Measurements from ENCODE around the gene THEM5. TPM values are rescaled to one million over a fixed set of nuclear protein-coding genes. Genes with fewer than 3 reads are reported as not detected.

The THEM5 gene
- total RNA-seq, 1 experiment from 2014 or later: not detected

DNA sequence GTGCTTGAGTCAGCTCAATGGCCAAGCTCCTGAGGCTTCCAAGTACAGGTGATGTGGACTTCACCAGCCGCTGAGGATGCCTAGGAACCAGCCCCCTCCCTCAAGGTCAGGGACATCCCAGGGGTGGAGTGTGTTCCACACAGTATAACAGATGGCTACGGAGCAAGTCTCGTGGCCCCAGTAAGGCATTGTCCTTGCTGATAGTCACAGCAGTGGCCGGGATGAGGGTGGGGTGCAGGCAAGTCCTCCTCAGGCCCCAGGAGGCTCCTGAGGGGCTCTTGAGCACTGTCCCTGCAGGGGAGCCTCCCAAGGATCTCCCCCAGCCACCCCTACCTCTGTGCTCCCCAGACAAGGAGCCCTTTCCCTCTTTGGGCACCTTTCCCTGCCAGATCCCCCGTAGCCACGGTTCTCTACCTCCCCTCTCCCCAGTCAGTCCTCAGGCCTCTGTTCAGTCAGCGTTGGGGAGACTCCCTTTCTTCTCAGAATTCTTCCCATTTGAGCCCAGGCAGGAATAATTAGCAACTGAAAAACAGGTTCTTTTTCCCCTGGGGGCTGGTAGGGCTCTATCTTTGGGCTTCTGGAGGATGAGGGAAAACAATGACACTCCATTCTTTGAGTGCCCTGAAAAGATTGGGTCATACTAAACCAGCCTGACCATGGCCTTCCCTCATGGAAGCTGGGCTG is 7.1 kb upstream of the THEM5 start:
- Histone ChIP-seq H3K4me2 (0 out of 2 replicates have a peak overlapping the region, but pooled peaks have one; percentile 13), H3K4me3 (no peak overlapping the region), H2AFZ (no peak overlapping the region; the same call in 1 of the 2 replicates), H3K9me2 (ENCODE audit: insufficient read depth) (no peaks in the 10 kb centered on the region), H3K27ac (no peak overlapping the region), H3K4me1 (replicated peaks; ENCODE audit: insufficient read depth) (0 out of 2 replicates have a peak, but pooled peaks cover 7% of the 10 kb centered on the region), H4K20me1 (ENCODE audit: insufficient read depth) (no peaks in the 10 kb centered on the region), H3K9me3 (ENCODE audit: insufficient read depth, low read depth) (no peaks in the 10 kb centered on the region), H3F3A (ENCODE audit: insufficient read depth, low read depth) (no peaks in the 10 kb centered on the region), H3K36me3 (ENCODE audit: low read depth) (no peaks in the 10 kb centered on the region), H3K79me2 (ENCODE audit: low read depth) (no peaks in the 10 kb centered on the region), H3K27me3 (ENCODE audit: insufficient read depth, low read depth) (no peaks in the 10 kb centered on the region)
- ChIA-PET POLR2A (ENCODE audit: unreplicated experiment) (no interaction called here), CTCF (no interaction called here)
- intact Hi-C loops (cut with micrococcal nuclease; ENCODE audit: unreplicated experiment): no loop called here
- no peak for DNase-seq
- no TSS peak for BruUV-seq (replicated peaks)
- TF ChIP-seq, protein P1, sequence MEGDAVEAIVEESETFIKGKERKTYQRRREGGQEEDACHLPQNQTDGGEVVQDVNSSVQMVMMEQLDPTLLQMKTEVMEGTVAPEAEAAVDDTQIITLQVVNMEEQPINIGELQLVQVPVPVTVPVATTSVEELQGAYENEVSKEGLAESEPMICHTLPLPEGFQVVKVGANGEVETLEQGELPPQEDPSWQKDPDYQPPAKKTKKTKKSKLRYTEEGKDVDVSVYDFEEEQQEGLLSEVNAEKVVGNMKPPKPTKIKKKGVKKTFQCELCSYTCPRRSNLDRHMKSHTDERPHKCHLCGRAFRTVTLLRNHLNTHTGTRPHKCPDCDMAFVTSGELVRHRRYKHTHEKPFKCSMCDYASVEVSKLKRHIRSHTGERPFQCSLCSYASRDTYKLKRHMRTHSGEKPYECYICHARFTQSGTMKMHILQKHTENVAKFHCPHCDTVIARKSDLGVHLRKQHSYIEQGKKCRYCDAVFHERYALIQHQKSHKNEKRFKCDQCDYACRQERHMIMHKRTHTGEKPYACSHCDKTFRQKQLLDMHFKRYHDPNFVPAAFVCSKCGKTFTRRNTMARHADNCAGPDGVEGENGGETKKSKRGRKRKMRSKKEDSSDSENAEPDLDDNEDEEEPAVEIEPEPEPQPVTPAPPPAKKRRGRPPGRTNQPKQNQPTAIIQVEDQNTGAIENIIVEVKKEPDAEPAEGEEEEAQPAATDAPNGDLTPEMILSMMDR (conservative IDR thresholded peaks at IDR 0.05): no peak
- TF ChIP-seq EZH2 (IDR thresholded peaks at IDR 0.05; ENCODE audit: low read depth): no peak

DNA sequence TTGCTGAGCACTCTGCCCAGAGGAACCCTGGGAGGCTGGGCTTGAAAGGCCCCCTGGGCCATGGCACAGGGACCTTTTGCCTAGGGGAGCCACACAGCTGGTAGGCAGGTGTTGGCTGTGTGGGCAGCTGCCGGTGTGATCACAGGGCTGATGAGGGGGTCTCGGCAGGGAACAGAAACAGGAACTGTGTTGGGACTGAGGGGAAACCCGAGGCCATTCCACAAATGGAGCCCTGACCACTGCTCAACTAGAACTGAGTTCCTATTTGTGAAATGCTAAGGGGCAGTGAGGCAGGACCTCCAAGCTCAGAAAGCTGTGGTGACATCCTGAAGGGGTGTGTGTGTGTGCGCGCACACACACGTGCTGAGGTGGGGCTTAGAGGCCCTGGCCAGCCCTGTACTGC is 6.4 kb upstream of the THEM5 start:
- no peak overlapping the region for H3K4me3 ChIP-seq
- H3K9me3 ChIP-seq (ENCODE audit: insufficient read depth, low read depth): no peaks in the 10 kb centered on the region
- BruUV-seq (replicated peaks): no TSS peak
- no peaks in the 10 kb centered on the region for H3K9me2 ChIP-seq (ENCODE audit: insufficient read depth)
- H3K27me3 ChIP-seq (ENCODE audit: insufficient read depth, low read depth): no peaks in the 10 kb centered on the region
- H3K27ac ChIP-seq: no peak overlapping the region
- no peaks in the 10 kb centered on the region for H4K20me1 ChIP-seq (ENCODE audit: insufficient read depth)
- H2AFZ ChIP-seq: no peak overlapping the region
- no peak for TF ChIP-seq EZH2 (IDR thresholded peaks at IDR 0.05; ENCODE audit: low read depth)
- TF ChIP-seq, protein P1 (conservative IDR thresholded peaks at IDR 0.05): no peak
- H3F3A ChIP-seq (ENCODE audit: insufficient read depth, low read depth): no peaks in the 10 kb centered on the region
- ChIA-PET CTCF (no interaction called here), POLR2A (ENCODE audit: unreplicated experiment) (no interaction called here)
- no peak for DNase-seq
- 0 out of 2 replicates have a peak, but pooled peaks cover 7% of the 10 kb centered on the region for H3K4me1 ChIP-seq (replicated peaks; ENCODE audit: insufficient read depth)
- no peak overlapping the region for H3K4me2 ChIP-seq
- no peaks in the 10 kb centered on the region for H3K79me2 ChIP-seq (ENCODE audit: low read depth)
- intact Hi-C loops (cut with micrococcal nuclease; ENCODE audit: unreplicated experiment): no loop called here
- H3K36me3 ChIP-seq (ENCODE audit: low read depth): no peaks in the 10 kb centered on the region

DNA sequence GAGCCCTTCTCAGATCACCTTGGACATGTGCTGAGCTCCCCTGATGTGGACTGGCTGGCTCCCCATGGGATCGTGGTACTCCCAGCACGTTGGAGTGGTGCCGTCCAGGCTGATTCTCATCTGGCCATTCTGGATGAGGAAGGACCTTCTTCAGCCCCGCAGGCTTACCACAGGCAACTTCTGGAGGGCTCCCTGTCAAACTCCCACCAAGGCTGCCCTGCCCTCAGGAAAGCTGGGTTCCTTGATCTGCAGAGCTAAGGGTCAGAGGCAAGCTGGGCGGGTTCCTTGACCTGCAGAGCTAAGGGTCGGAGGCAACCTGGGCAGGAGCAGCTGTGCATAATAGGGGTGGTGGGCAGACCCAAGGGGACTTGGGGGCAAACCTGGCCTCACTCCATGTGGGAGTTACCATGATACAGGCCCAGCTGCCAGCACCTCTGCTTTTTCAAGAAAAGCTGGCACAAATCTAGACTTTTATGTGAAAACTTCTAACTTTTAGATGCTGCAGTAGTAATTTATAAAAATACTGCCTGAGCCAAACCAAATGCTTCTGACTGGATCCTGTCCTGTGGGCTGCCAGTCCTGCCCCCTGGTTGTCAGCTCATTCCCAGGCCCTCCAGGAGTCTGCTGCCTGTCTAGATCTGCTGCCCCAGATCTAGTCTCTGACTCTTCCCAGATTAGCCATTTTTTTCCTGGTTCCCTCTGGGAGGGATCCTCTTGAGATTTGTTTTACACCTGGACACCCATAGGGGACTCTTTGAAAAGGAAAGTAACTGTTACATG is 5.6 kb upstream of the THEM5 start:
- no peaks in the 10 kb centered on the region for H3K9me3 ChIP-seq (ENCODE audit: insufficient read depth, low read depth)
- TF ChIP-seq, protein P1 (conservative IDR thresholded peaks at IDR 0.05): no peak
- TF ChIP-seq EZH2 (IDR thresholded peaks at IDR 0.05; ENCODE audit: low read depth): no peak
- H3F3A ChIP-seq (ENCODE audit: insufficient read depth, low read depth): no peaks in the 10 kb centered on the region
- H3K27me3 ChIP-seq (ENCODE audit: insufficient read depth, low read depth): no peaks in the 10 kb centered on the region
- BruUV-seq (replicated peaks): no TSS peak
- no peak overlapping the region for H3K27ac ChIP-seq
- H4K20me1 ChIP-seq (ENCODE audit: insufficient read depth): no peaks in the 10 kb centered on the region
- no peaks in the 10 kb centered on the region for H3K9me2 ChIP-seq (ENCODE audit: insufficient read depth)
- ChIA-PET CTCF (no interaction called here), POLR2A (ENCODE audit: unreplicated experiment) (no interaction called here)
- no peaks in the 10 kb centered on the region for H3K36me3 ChIP-seq (ENCODE audit: low read depth)
- no peak for DNase-seq
- no peaks in the 10 kb centered on the region for H3K79me2 ChIP-seq (ENCODE audit: low read depth)
- no peak overlapping the region for H3K4me2 ChIP-seq
- H3K4me3 ChIP-seq: no peak overlapping the region
- intact Hi-C loops (cut with micrococcal nuclease; ENCODE audit: unreplicated experiment): no loop called here
- H3K4me1 ChIP-seq (replicated peaks; ENCODE audit: insufficient read depth): 0 out of 2 replicates have a peak, but pooled peaks cover 7% of the 10 kb centered on the region
- no peak overlapping the region for H2AFZ ChIP-seq

All from PC-9 (cell line).